Thyroid gland (tissue), 4 donors: ENCODE results near the gene FREM3.

Experiments
- POLR2A ChIP-seq, 2 donors: fragments of 450-650 bp; IDR thresholded peaks; one replicate each; pipeline ENCODE4 v1.6.1; 2017; ENCODE audit warnings: antibody characterized with exemption in 2 of 2, mild to moderate bottlenecking in 2 of 2, moderate library complexity in 1 of 2
- TF ChIP-seq, protein P1 (sequence below), 6 experiments: fragments of 200-600 bp in 3 of 6; fragments of 450-650 bp in 3 of 6; sonication (generic) in 3 of 6; IDR thresholded peaks; one replicate each; pipeline ENCODE4 v1.5.1; 2016 to 2019; ENCODE audit warnings: antibody characterized with exemption in 6 of 6, mild to moderate bottlenecking in 2 of 6, inconsistent platforms in 1 of 6, moderate library complexity in 1 of 6

DNA sequence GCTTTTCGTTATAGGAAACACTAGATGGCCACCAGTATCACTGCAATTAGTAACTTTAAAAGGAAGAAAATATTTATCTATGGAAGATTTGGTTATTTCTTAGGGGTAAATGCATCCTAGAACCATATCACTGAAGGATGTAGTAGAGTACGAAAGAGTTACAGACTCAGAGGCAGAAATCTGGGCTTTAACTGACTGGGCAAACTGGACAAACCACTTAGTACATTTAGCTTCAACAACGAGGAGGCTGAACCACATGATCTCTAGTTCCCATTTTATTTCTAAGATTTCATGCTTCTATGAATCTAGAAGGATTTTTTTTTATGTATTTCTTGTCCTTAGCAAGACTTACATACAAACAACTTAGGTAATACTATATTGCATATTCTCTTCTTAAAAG is 94.0 kb downstream of the FREM3 start:
- TF ChIP-seq, protein P1, sequence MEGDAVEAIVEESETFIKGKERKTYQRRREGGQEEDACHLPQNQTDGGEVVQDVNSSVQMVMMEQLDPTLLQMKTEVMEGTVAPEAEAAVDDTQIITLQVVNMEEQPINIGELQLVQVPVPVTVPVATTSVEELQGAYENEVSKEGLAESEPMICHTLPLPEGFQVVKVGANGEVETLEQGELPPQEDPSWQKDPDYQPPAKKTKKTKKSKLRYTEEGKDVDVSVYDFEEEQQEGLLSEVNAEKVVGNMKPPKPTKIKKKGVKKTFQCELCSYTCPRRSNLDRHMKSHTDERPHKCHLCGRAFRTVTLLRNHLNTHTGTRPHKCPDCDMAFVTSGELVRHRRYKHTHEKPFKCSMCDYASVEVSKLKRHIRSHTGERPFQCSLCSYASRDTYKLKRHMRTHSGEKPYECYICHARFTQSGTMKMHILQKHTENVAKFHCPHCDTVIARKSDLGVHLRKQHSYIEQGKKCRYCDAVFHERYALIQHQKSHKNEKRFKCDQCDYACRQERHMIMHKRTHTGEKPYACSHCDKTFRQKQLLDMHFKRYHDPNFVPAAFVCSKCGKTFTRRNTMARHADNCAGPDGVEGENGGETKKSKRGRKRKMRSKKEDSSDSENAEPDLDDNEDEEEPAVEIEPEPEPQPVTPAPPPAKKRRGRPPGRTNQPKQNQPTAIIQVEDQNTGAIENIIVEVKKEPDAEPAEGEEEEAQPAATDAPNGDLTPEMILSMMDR (IDR thresholded peaks at IDR 0.05): no peak
- TF ChIP-seq POLR2A (IDR thresholded peaks at IDR 0.05): no peak
